GM19043 (cell line): ENCODE results near the gene NAV1.

Experiments
- ATAC-seq: cut with Tn5 transposase; IDR thresholded peaks from one replicate; pipeline ENCODE4 v1.9.1; 2021; ENCODE audit warnings: low read depth; ENCODE audit not compliant: unreplicated experiment

The NAV1 gene

DNA sequence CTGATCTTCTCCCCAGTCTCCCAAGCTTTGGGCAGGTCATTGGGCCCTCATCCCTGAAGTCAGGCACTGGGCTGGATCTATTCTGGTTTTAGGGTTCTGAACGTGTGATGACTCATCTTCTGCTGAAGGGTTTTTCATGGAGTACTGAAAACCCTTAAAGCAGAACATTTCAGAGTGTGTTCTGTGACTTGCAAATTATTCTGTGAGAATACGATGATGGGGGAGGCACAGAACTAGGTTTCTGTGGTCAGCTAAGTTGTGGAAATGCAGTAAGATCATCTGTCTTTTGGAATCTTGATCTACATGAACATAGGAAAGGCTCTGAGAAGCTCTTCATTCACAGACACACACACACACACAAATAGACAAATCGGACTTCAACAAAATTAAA, 46.2 kb downstream of the NAV1 start:
- no peak for ATAC-seq

DNA sequence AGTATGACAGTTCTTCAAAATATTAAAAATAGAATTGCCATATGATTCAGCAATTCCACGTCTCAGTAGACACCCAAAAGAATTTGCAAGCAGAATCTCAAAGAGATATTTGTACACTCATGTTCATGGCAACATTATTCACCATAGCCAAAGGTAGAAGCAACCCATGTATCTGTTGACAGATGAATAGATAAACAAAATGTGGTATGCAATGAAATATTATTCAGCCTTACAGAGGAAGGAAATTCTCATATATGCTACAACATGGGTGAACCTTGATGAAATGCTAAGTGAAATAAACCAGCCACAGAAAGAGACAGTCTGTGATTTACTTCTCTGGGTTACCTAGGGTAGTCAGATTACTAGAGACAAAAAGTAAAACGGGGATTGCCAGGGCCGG, 47.0 kb downstream of the NAV1 start:
- ATAC-seq: no peak

- no peak for ATAC-seq
Observed at GRCh38 chr1:201586806-201587205, 47.9 kb downstream of the NAV1 start.

- no peak for ATAC-seq
Observed at GRCh38 chr1:201587729-201588128, 48.8 kb downstream of the NAV1 start.
